Measurements from ENCODE around the gene BRAT1. TPM values are rescaled to one million over a fixed set of nuclear protein-coding genes. Genes with fewer than 3 reads are reported as not detected.

BRAT1 gene
- total and polyA plus RNA-seq, 9 donors = 17.8 to 28.5 (median 21.2) TPM

- Histone ChIP-seq H3K27me3 (ENCODE audit: control insufficient read depth, insufficient read depth, low read length) (no peaks in the 10 kb centered on the region), H3K4me1 (ENCODE audit: control insufficient read depth, insufficient read depth, low read length) (no peaks in the 10 kb centered on the region), H3K9me3 (replicated peaks; ENCODE audit: control insufficient read depth, low read depth, low read length) (no peaks in the 10 kb centered on the region), H3K4me3 (ENCODE audit: low read length) (no peak overlapping the region), H3K27ac (ENCODE audit: low read length) (no peak overlapping the region), H3K36me3 (ENCODE audit: control insufficient read depth, insufficient read depth, low read length) (peaks cover 21% of the 10 kb centered on the region)
- 76% methylated on average over 9 of the region's 9 CpGs for WGBS (ENCODE audit: insufficient coverage)
- no peak for DNase-seq
Observed at GRCh38 chr7:2573761-2574160, 18.4 kb upstream of the BRAT1 start.

GRCh38 chr7:2572101-2572842 lies 16.9 kb upstream of the BRAT1 start:
- H3K36me3 ChIP-seq (ENCODE audit: control insufficient read depth, insufficient read depth, low read length) = peaks cover 21% of the 10 kb centered on the region
- H3K4me1 ChIP-seq (ENCODE audit: control insufficient read depth, insufficient read depth, low read length) = peaks cover 7% of the 10 kb centered on the region

DNA sequence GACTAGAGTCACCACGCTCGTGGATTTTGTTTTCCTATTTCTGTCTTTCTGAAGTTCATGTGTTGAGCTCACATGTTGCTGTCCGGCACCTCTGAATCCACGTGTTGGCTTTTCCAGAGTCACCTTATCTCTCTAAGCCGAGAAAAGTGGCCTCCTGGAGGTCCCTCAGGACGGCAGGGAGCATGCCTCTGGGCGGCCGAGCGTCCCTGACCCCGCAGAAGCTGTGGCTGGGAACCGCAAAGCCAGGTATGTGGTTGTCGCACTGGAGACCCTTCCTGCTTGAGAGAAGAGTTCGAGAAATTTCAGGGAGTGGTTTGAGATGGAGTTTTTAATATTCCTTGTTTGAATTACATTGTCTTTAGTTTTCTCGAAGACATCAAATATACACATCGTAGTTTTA lies 16.1 kb upstream of the BRAT1 start:
- Histone ChIP-seq H3K9me3 (replicated peaks; ENCODE audit: control insufficient read depth, low read depth, low read length) (no peaks in the 10 kb centered on the region), H3K27me3 (ENCODE audit: control insufficient read depth, insufficient read depth, low read length) (no peaks in the 10 kb centered on the region), H3K27ac (ENCODE audit: low read length) (no peak overlapping the region), H3K4me1 (ENCODE audit: control insufficient read depth, insufficient read depth, low read length) (peaks cover 16% of the 10 kb centered on the region), H3K4me3 (ENCODE audit: low read length) (no peak overlapping the region), H3K36me3 (ENCODE audit: control insufficient read depth, insufficient read depth, low read length) (peaks cover 21% of the 10 kb centered on the region)
- DNase-seq = no peak
- 82% methylated on average over 12 of the region's 15 CpGs for WGBS (ENCODE audit: insufficient coverage)

More at GRCh38 chr7:2572101-2572842, 16.9 kb upstream of the BRAT1 start:
- Histone ChIP-seq H3K27ac (ENCODE audit: low read length) (no peak overlapping the region), H3K4me3 (ENCODE audit: low read length) (no peak overlapping the region), H3K27me3 (ENCODE audit: control insufficient read depth, insufficient read depth, low read length) (no peaks in the 10 kb centered on the region), H3K9me3 (replicated peaks; ENCODE audit: control insufficient read depth, low read depth, low read length) (no peaks in the 10 kb centered on the region)
- 84% methylated on average over 15 of the region's 22 CpGs for WGBS (ENCODE audit: insufficient coverage)
- no peak for DNase-seq

- DNase-seq = no peak
- H3K4me1 ChIP-seq (ENCODE audit: control insufficient read depth, insufficient read depth, low read length) = peaks cover 16% of the 10 kb centered on the region
- 80% methylated on average over 10 of the region's 16 CpGs for WGBS (ENCODE audit: insufficient coverage)
Observed at GRCh38 chr7:2570021-2570420, 14.7 kb upstream of the BRAT1 start.

GRCh38 chr7:2569421-2569820 lies 14.1 kb upstream of the BRAT1 start:
- DNase-seq = no peak
- 94% methylated on average over 10 of the region's 14 CpGs for WGBS (ENCODE audit: insufficient coverage)
- Histone ChIP-seq H3K27me3 (ENCODE audit: control insufficient read depth, insufficient read depth, low read length) (no peaks in the 10 kb centered on the region), H3K4me1 (ENCODE audit: control insufficient read depth, insufficient read depth, low read length) (peaks cover 16% of the 10 kb centered on the region), H3K27ac (ENCODE audit: low read length) (no peak overlapping the region), H3K9me3 (replicated peaks; ENCODE audit: control insufficient read depth, low read depth, low read length) (no peaks in the 10 kb centered on the region), H3K4me3 (ENCODE audit: low read length) (no peak overlapping the region), H3K36me3 (ENCODE audit: control insufficient read depth, insufficient read depth, low read length) (peaks cover 21% of the 10 kb centered on the region)

More at GRCh38 chr7:2570021-2570420, 14.7 kb upstream of the BRAT1 start:
- no peaks in the 10 kb centered on the region for H3K9me3 ChIP-seq (replicated peaks; ENCODE audit: control insufficient read depth, low read depth, low read length)
- H3K27ac ChIP-seq (ENCODE audit: low read length) = no peak overlapping the region
- no peaks in the 10 kb centered on the region for H3K27me3 ChIP-seq (ENCODE audit: control insufficient read depth, insufficient read depth, low read length)
- H3K36me3 ChIP-seq (ENCODE audit: control insufficient read depth, insufficient read depth, low read length) = peaks cover 21% of the 10 kb centered on the region
- no peak overlapping the region for H3K4me3 ChIP-seq (ENCODE audit: low read length)

DNA sequence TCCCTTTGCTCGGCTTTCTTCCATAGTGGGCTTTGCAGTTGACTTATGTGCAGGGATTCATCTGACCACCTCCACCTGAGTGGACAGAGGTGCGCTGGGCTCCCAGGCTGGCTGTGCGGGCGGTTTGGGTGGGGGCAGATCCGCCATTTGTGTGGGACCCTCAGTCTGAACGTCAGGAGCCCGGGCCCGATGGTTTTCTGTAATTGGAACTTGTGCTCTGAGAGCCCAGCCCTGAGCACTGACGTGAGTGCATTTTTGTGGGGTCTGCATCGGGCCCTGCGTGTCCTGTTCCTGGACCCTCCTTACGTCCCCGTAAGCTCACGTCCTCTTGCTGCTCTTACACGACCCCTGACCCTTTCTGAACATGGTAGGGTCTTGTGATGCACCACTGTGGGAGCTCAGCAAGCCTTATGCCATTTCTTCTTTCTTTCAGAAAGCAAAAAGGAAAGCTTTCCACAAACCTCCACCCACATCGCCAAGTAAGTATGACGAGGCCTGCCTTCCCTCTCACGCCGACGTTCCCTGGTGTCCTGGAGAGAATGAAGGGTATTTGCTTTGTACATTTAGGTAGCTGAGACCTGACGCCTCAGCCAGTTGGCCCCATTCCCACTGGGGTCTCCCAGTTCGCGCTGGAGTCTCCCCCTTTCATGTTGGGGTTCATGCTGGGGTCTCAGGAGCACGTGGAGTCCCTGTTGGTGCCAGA lies 13.3 kb upstream of the BRAT1 start:
- peaks cover 16% of the 10 kb centered on the region for H3K4me1 ChIP-seq (ENCODE audit: control insufficient read depth, insufficient read depth, low read length)
- peaks cover 15% of the 10 kb centered on the region for H3K36me3 ChIP-seq (ENCODE audit: control insufficient read depth, insufficient read depth, low read length)
- 91% methylated on average over 13 of the region's 24 CpGs for WGBS (ENCODE audit: insufficient coverage)
- DNase-seq = no peak
- no peak overlapping the region for H3K27ac ChIP-seq (ENCODE audit: low read length)
- H3K9me3 ChIP-seq (replicated peaks; ENCODE audit: control insufficient read depth, low read depth, low read length) = no peaks in the 10 kb centered on the region
- H3K27me3 ChIP-seq (ENCODE audit: control insufficient read depth, insufficient read depth, low read length) = no peaks in the 10 kb centered on the region
- H3K4me3 ChIP-seq (ENCODE audit: low read length) = no peak overlapping the region

- H3K9me3 ChIP-seq (replicated peaks; ENCODE audit: control insufficient read depth, low read depth, low read length) = no peaks in the 10 kb centered on the region
- no peaks in the 10 kb centered on the region for H3K27me3 ChIP-seq (ENCODE audit: control insufficient read depth, insufficient read depth, low read length)
- no peak overlapping the region for H3K4me3 ChIP-seq (ENCODE audit: low read length)
- peak; percentile 75 for DNase-seq
- 13% methylated on average over 6 of the region's 16 CpGs for WGBS (ENCODE audit: insufficient coverage)
- peaks cover 16% of the 10 kb centered on the region for H3K4me1 ChIP-seq (ENCODE audit: control insufficient read depth, insufficient read depth, low read length)
- H3K36me3 ChIP-seq (ENCODE audit: control insufficient read depth, insufficient read depth, low read length) = peaks cover 16% of the 10 kb centered on the region
- H3K27ac ChIP-seq (ENCODE audit: low read length) = no peak overlapping the region
Observed at GRCh38 chr7:2567679-2568278, 12.5 kb upstream of the BRAT1 start.

- 30% methylated on average over 15 of the region's 28 CpGs for WGBS (ENCODE audit: insufficient coverage)
- peak overlapping the region; percentile 38 for H3K27ac ChIP-seq (ENCODE audit: low read length)
- peak overlapping the region; percentile 2 for H3K4me3 ChIP-seq (ENCODE audit: low read length)
- peak; percentile 86 for DNase-seq
- no peaks in the 10 kb centered on the region for H3K9me3 ChIP-seq (replicated peaks; ENCODE audit: control insufficient read depth, low read depth, low read length)
- no peaks in the 10 kb centered on the region for H3K27me3 ChIP-seq (ENCODE audit: control insufficient read depth, insufficient read depth, low read length)
- H3K4me1 ChIP-seq (ENCODE audit: control insufficient read depth, insufficient read depth, low read length) = peaks cover 16% of the 10 kb centered on the region
- H3K36me3 ChIP-seq (ENCODE audit: control insufficient read depth, insufficient read depth, low read length) = peaks cover 15% of the 10 kb centered on the region
Observed at GRCh38 chr7:2566890-2567678, 11.8 kb upstream of the BRAT1 start.

DNA sequence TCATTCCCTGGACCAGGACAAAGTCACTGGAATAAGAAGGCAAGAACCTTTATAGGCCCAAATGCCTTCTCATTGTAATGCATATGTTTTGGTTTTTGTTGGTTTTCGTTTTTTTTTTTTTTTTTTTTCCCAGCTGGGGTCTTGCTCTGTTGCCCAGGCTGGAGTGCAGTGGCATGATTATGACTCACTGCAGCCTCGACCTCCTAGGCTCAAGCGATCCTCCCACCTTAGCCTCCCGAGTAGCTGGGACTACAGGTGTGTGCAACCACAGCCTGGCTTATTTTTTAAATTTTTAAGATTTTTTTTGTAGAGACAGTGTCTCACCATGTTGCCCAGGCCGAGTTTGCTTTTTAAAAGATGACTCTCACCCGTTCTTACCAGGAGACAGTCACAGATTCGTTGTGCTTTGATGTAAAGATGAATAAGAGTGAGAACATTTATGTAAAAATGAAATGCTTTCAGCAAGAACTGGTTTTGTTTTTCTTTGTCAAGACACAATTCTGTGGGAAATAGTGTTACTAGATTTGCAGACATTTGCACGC lies 11.1 kb upstream of the BRAT1 start:
- no peak overlapping the region for H3K4me3 ChIP-seq (ENCODE audit: low read length)
- peaks cover 16% of the 10 kb centered on the region for H3K4me1 ChIP-seq (ENCODE audit: control insufficient read depth, insufficient read depth, low read length)
- DNase-seq = no peak
- H3K27ac ChIP-seq (ENCODE audit: low read length) = no peak overlapping the region
- H3K36me3 ChIP-seq (ENCODE audit: control insufficient read depth, insufficient read depth, low read length) = peaks cover 12% of the 10 kb centered on the region
- H3K27me3 ChIP-seq (ENCODE audit: control insufficient read depth, insufficient read depth, low read length) = no peaks in the 10 kb centered on the region
- no peaks in the 10 kb centered on the region for H3K9me3 ChIP-seq (replicated peaks; ENCODE audit: control insufficient read depth, low read depth, low read length)
- 92% methylated on average over 2 of the region's 8 CpGs for WGBS (ENCODE audit: insufficient coverage)
